SK-N-SH treated with all-trans-retinoic acid at 6 μM for 48 hours (cell line): ENCODE measurements around the gene STKLD1.

Source experiments
- ATAC-seq: fragments of 200-7000 bp; cut with Tn5 transposase; 3 replicates; pipeline ENCODE4 v1.9.1; 2020; ENCODE audit warnings: mild to moderate bottlenecking, moderate library complexity
- BACH2 ChIP-seq: fragments of 250-450 bp; sonication (Bioruptor Pico); IDR thresholded peaks from 2 replicates; pipeline ENCODE4 v1.9.0; 2021; ENCODE audit warnings: mild to moderate bottlenecking, borderline replicate concordance
- CREB5 ChIP-seq: fragments of 250-450 bp; sonication (Bioruptor Pico); IDR thresholded peaks from 2 replicates; pipeline ENCODE4 v1.5.1; 2020; ENCODE audit warnings: low read depth, mild to moderate bottlenecking, moderate library complexity
- CSDC2 ChIP-seq: fragments of 250-450 bp; sonication (Bioruptor Pico); IDR thresholded peaks from 2 replicates; pipeline ENCODE4 v1.5.0; 2020; ENCODE audit warnings: mild to moderate bottlenecking, moderate library complexity
- CSRNP3 ChIP-seq: fragments of 250-450 bp; sonication (Bioruptor Pico); IDR thresholded peaks from 2 replicates; pipeline ENCODE4 v1.5.1; 2021; ENCODE audit warnings: mild to moderate bottlenecking, moderate library complexity
- ESRRG ChIP-seq: fragments of 250-450 bp; sonication (Bioruptor Pico); IDR thresholded peaks from 2 replicates; pipeline ENCODE4 v1.6.1; 2021; ENCODE audit warnings: mild to moderate bottlenecking
- ISL1 ChIP-seq: fragments of 250-450 bp; sonication (Bioruptor Pico); IDR thresholded peaks from 2 replicates; pipeline ENCODE4 v2.1.2; 2022; ENCODE audit warnings: mild to moderate bottlenecking, moderate library complexity
- OSR1 ChIP-seq: fragments of 250-450 bp; sonication (Bioruptor Pico); IDR thresholded peaks from 2 replicates; pipeline ENCODE4 v1.8.0; 2022; ENCODE audit warnings: moderate library complexity, mild to moderate bottlenecking, inconsistent platforms
- PATZ1 ChIP-seq: fragments of 250-450 bp; sonication (Bioruptor Pico); IDR thresholded peaks from 2 replicates; pipeline ENCODE4 v1.8.0; 2020; ENCODE audit warnings: mild to moderate bottlenecking, moderate library complexity, borderline replicate concordance
- POU6F1 ChIP-seq: fragments of 250-450 bp; sonication (Bioruptor Pico); IDR thresholded peaks from 2 replicates; pipeline ENCODE4 v1.8.0; 2021; ENCODE audit warnings: low read depth, mild to moderate bottlenecking, moderate library complexity, borderline replicate concordance
- PPARA ChIP-seq: fragments of 250-450 bp; sonication (Bioruptor Pico); IDR thresholded peaks from 2 replicates; pipeline ENCODE4 v1.5.0; 2020; ENCODE audit warnings: mild to moderate bottlenecking, borderline replicate concordance
- SNAI2 ChIP-seq: fragments of 250-450 bp; sonication (Bioruptor Pico); IDR thresholded peaks from 2 replicates; pipeline ENCODE4 v1.5.0; 2020; ENCODE audit warnings: mild to moderate bottlenecking, moderate library complexity
- TCF4 ChIP-seq: fragments of 250-450 bp; sonication (Bioruptor Pico); IDR thresholded peaks from 2 replicates; pipeline ENCODE4 v1.8.0; 2021; ENCODE audit warnings: mild to moderate bottlenecking, moderate library complexity, borderline replicate concordance
- TOX ChIP-seq: fragments of 250-450 bp; sonication (Bioruptor Pico); IDR thresholded peaks from 2 replicates; pipeline ENCODE4 v1.8.0; 2021; ENCODE audit warnings: mild to moderate bottlenecking, moderate library complexity, borderline replicate concordance
- TSHZ2 ChIP-seq: fragments of 250-450 bp; sonication (Bioruptor Pico); IDR thresholded peaks from 2 replicates; pipeline ENCODE4 v1.5.0; 2020; ENCODE audit warnings: mild to moderate bottlenecking, moderate library complexity
- ZC3H10 ChIP-seq: fragments of 250-450 bp; sonication (Bioruptor Pico); IDR thresholded peaks from 2 replicates; pipeline ENCODE4 v1.5.1; 2021; ENCODE audit warnings: mild to moderate bottlenecking, moderate library complexity
- ZFP3 ChIP-seq: fragments of 250-450 bp; sonication (Bioruptor Pico); IDR thresholded peaks from 2 replicates; pipeline ENCODE4 v1.5.0; 2020; ENCODE audit warnings: mild to moderate bottlenecking, moderate library complexity
- ZFP30 ChIP-seq: fragments of 450-650 bp; formaldehyde crosslinking; IDR thresholded peaks from 2 replicates; pipeline ENCODE4 v1.5.0; 2022; ENCODE audit warnings: mild to moderate bottlenecking, moderate library complexity
- ZNF565 ChIP-seq: fragments of 450-650 bp; formaldehyde crosslinking; conservative IDR thresholded peaks from 2 replicates; pipeline ENCODE4 v1.5.0; 2020; ENCODE audit warnings: low read depth, mild to moderate bottlenecking, moderate library complexity
- ZNF70 ChIP-seq: fragments of 450-650 bp; formaldehyde crosslinking; IDR thresholded peaks from 2 replicates; pipeline ENCODE4 v1.5.0; 2020; ENCODE audit warnings: mild to moderate bottlenecking, moderate library complexity

The STKLD1 gene

GRCh38 chr9:133380734-133381133, 4.6 kb downstream of the STKLD1 start:
- TF ChIP-seq TSHZ2 (CRISPR knock-in tag) (no peak), BACH2 (no peak), SNAI2 (no peak), PATZ1 (CRISPR knock-in tag) (no peak), ZFP30 (CRISPR knock-in tag) (no peak), ZC3H10 (CRISPR knock-in tag) (no peak), CSRNP3 (no peak), ZNF565 (CRISPR knock-in tag) (no peak), CSDC2 (CRISPR knock-in tag) (no peak)
- no peak for ATAC-seq

GRCh38 chr9:133382507-133383141, 6.5 kb downstream of the STKLD1 start:
- TF ChIP-seq ZNF70 (CRISPR knock-in tag) (no peak), OSR1 (CRISPR knock-in tag) (no peak), CREB5 (CRISPR knock-in tag) (no peak), PPARA (CRISPR knock-in tag) (no peak), TCF4 (CRISPR knock-in tag) (no peak), BACH2 (no peak), TSHZ2 (CRISPR knock-in tag) (no peak), POU6F1 (CRISPR knock-in tag) (no peak), TOX (no peak)
- ATAC-seq = no peak

GRCh38 chr9:133383438-133383837, 7.3 kb downstream of the STKLD1 start:
- ATAC-seq = no peak
- TF ChIP-seq OSR1 (CRISPR knock-in tag) (no peak), ZC3H10 (CRISPR knock-in tag) (no peak), ZFP3 (CRISPR knock-in tag) (no peak), ZNF565 (CRISPR knock-in tag) (no peak), ISL1 (CRISPR knock-in tag) (no peak), ESRRG (no peak)
